Esophagus squamous epithelium (tissue), 4 donors: ENCODE measurements around the gene BBS12.

Experiments used
- CTCF ChIP-seq, 6 experiments: fragments of 450-650 bp in 4 of 6; fragments of 200-600 bp in 2 of 6; sonication (generic) in 2 of 6; IDR thresholded peaks; one replicate each; pipeline ENCODE4 v1.5.1; 2016 to 2019; ENCODE audit warnings: antibody characterized with exemption in 6 of 6, mild to moderate bottlenecking in 4 of 6, moderate library complexity in 4 of 6
- POLR2A ChIP-seq, 4 donors: fragments of 450-650 bp; IDR thresholded peaks; one replicate each; pipeline ENCODE4 v1.6.1; 2017; ENCODE audit warnings: antibody characterized with exemption in 4 of 4, mild to moderate bottlenecking in 4 of 4, moderate library complexity in 3 of 4

- no peak for TF ChIP-seq POLR2A (IDR thresholded peaks at IDR 0.05)
- TF ChIP-seq CTCF (IDR thresholded peaks at IDR 0.05): no peak
These were observed 17.3 kb upstream of the BBS12 start for GRCh38 chr4:122715221-122715620.
